SK-N-SH treated with all-trans-retinoic acid at 6 μM for 48 hours (cell line): ENCODE data around the gene RDH5.

Experiments used
- ARNTL ChIP-seq: fragments of 450-650 bp; formaldehyde crosslinking; IDR thresholded peaks from 2 replicates; pipeline ENCODE4 v1.5.0; 2020; ENCODE audit warnings: low read depth, mild to moderate bottlenecking, moderate library complexity, borderline replicate concordance
- BACH2 ChIP-seq: fragments of 250-450 bp; sonication (Bioruptor Pico); IDR thresholded peaks from 2 replicates; pipeline ENCODE4 v1.9.0; 2021; ENCODE audit warnings: mild to moderate bottlenecking, borderline replicate concordance
- ESRRG ChIP-seq: fragments of 250-450 bp; sonication (Bioruptor Pico); IDR thresholded peaks from 2 replicates; pipeline ENCODE4 v1.6.1; 2021; ENCODE audit warnings: mild to moderate bottlenecking
- ZC3H10 ChIP-seq: fragments of 250-450 bp; sonication (Bioruptor Pico); IDR thresholded peaks from 2 replicates; pipeline ENCODE4 v1.5.1; 2021; ENCODE audit warnings: mild to moderate bottlenecking, moderate library complexity
- ZFP3 ChIP-seq: fragments of 250-450 bp; sonication (Bioruptor Pico); IDR thresholded peaks from 2 replicates; pipeline ENCODE4 v1.5.0; 2020; ENCODE audit warnings: mild to moderate bottlenecking, moderate library complexity
- ZNF8 ChIP-seq: fragments of 450-650 bp; formaldehyde crosslinking; IDR thresholded peaks from 2 replicates; pipeline ENCODE4 v1.5.0; 2020; ENCODE audit warnings: mild to moderate bottlenecking, moderate library complexity
- TF ChIP-seq, protein P1 (sequence below): fragments of 250-450 bp; sonication (Bioruptor Pico); IDR thresholded peaks from 2 replicates; pipeline ENCODE4 v1.8.0; 2020; ENCODE audit warnings: mild to moderate bottlenecking, moderate library complexity, borderline replicate concordance
- TF ChIP-seq, protein P2 (sequence below): fragments of 250-450 bp; sonication (Bioruptor Pico); IDR thresholded peaks from 2 replicates; pipeline ENCODE4 v1.8.0; 2021; ENCODE audit warnings: low read depth, mild to moderate bottlenecking, moderate library complexity, borderline replicate concordance
- TF ChIP-seq, protein P3 (sequence below): fragments of 250-450 bp; sonication (Bioruptor Pico); IDR thresholded peaks from 2 replicates; pipeline ENCODE4 v1.5.1; 2021; ENCODE audit warnings: mild to moderate bottlenecking, moderate library complexity

DNA sequence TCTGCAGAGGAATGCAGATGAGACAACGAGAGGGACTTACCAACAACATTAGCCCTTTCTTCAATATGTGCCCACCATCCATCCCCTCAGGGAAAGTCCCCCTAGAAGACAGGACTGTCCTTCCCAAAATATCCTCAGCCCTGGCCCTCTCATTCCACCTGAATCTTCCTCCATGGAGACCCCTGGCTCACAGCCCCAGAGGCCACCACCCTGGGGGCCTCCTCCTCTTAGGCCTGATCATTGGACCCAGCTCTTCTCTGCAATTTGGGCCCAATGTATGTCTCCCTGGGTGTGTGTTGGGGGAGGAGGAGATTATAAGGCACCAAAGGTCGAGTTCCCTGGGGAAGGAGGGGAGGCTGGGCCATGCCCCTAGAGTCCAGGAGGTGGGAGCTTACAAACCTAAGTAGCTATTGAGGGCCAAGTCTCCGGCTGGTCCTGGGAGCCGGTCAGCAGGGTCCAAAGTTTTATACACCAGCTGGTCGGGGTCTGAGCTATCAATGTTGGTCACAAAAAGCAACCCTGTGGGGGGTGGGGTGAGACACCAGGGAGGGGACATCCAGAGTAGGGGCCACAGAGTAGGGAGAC, 20.6 kb upstream of the RDH5 start:
- TF ChIP-seq, protein P1, sequence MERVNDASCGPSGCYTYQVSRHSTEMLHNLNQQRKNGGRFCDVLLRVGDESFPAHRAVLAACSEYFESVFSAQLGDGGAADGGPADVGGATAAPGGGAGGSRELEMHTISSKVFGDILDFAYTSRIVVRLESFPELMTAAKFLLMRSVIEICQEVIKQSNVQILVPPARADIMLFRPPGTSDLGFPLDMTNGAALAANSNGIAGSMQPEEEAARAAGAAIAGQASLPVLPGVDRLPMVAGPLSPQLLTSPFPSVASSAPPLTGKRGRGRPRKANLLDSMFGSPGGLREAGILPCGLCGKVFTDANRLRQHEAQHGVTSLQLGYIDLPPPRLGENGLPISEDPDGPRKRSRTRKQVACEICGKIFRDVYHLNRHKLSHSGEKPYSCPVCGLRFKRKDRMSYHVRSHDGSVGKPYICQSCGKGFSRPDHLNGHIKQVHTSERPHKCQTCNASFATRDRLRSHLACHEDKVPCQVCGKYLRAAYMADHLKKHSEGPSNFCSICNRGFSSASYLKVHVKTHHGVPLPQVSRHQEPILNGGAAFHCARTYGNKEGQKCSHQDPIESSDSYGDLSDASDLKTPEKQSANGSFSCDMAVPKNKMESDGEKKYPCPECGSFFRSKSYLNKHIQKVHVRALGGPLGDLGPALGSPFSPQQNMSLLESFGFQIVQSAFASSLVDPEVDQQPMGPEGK (CRISPR knock-in tag): no peak
- TF ChIP-seq ZNF8 (CRISPR knock-in tag) (no peak), ESRRG (CRISPR knock-in tag) (no peak), ARNTL (CRISPR knock-in tag) (no peak), BACH2 (CRISPR knock-in tag) (no peak), ZFP3 (CRISPR knock-in tag) (no peak), ZC3H10 (CRISPR knock-in tag) (no peak)
- TF ChIP-seq, protein P2, sequence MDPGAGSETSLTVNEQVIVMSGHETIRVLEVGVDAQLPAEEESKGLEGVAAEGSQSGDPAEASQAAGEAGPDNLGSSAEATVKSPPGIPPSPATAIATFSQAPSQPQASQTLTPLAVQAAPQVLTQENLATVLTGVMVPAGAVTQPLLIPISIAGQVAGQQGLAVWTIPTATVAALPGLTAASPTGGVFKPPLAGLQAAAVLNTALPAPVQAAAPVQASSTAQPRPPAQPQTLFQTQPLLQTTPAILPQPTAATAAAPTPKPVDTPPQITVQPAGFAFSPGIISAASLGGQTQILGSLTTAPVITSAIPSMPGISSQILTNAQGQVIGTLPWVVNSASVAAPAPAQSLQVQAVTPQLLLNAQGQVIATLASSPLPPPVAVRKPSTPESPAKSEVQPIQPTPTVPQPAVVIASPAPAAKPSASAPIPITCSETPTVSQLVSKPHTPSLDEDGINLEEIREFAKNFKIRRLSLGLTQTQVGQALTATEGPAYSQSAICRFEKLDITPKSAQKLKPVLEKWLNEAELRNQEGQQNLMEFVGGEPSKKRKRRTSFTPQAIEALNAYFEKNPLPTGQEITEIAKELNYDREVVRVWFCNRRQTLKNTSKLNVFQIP (CRISPR knock-in tag): no peak
- TF ChIP-seq, protein P3, sequence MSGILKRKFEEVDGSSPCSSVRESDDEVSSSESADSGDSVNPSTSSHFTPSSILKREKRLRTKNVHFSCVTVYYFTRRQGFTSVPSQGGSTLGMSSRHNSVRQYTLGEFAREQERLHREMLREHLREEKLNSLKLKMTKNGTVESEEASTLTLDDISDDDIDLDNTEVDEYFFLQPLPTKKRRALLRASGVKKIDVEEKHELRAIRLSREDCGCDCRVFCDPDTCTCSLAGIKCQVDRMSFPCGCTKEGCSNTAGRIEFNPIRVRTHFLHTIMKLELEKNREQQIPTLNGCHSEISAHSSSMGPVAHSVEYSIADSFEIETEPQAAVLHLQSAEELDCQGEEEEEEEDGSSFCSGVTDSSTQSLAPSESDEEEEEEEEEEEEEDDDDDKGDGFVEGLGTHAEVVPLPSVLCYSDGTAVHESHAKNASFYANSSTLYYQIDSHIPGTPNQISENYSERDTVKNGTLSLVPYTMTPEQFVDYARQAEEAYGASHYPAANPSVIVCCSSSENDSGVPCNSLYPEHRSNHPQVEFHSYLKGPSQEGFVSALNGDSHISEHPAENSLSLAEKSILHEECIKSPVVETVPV (CRISPR knock-in tag): no peak
